HS-27A (cell line): ENCODE results near the gene MKLN1.
"Not testable (repeated sequence)": the region's sequence is repeated elsewhere in the genome, so short reads cannot be mapped to it uniquely, and the experiment has no call there.

ENCODE experiments used
- DNase-seq: peaks from one replicate; pipeline ENCODE4 v3.0.0-alpha.2; 2012; ENCODE audit warnings: low read depth, missing footprints

MKLN1 gene

DNA sequence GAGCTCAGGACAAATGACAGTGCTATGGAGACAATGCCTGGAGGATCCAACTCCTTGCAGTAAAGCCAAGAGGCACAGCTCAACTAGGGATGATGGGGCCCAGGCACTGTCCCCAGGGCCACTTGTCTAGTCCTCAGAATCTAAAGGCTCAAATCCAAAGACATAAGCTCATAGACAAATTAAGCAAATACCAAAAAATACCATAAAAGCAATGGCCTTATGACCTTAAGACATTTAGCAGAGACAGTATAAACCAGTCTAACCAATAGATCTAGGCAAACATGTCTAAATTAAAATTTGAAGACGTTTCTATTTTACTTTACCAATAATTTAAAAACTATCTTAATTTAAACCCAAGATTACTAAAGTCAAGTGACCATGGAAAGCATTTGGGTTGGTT lies 14.8 kb upstream of the MKLN1 start:
- no peak for DNase-seq

DNA sequence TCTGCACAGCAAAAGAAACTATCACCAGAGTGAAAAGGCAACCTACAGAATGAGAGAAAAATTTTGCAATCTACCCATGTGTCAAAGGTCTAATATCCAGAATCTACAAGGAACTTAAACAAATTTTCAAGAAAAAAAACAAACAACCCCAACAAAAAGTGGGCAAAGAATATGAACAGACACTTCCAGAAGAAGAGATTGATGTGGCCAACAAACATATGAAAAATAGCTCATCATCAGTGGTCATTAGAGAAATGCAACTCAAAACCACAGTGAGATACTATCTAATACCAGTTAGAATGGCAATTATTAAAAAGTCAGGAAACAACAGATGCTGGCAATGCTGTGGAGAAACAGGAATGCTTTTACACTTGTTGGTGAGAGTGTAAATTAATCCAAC lies 7.1 kb upstream of the MKLN1 start:
- DNase-seq = no peak

DNA sequence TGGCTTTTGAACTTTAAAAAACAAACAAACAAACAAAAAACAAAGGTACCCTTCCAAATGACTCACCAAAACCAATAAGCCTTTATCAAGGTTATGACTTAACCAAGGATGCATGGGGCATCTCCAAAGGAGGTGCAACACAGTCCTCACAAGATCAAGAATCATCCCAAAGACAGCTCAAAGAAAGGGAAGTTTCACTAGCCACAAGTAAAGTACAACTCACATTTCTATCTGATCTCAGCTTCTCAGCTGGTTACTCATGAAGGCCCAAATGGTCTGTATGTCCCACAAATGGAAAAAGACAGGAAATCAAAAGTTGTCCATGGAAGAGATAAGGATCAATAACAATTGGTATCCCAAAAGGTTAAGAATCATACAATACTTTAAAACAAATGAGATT lies 6.0 kb upstream of the MKLN1 start:
- DNase-seq = no peak

DNA sequence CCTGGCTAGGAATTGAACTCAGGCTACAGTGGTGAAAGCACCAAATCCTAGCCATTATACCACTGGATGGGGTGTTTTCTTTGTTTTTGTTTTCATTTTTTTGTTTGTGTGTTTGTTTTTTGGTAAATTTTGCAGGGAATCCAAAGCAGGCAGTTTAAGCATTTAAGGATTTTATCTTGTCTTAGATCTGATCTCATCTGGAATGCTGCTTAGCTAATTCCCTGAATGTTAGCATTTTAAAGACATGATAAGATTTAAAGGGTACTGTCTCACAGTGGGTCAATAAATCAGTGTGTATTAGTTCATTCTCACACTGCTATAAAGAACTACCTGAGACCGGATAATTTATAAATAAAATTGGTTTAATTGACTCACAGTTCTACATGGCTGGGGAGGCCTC lies 5.6 kb upstream of the MKLN1 start:
- DNase-seq = no peak

DNA sequence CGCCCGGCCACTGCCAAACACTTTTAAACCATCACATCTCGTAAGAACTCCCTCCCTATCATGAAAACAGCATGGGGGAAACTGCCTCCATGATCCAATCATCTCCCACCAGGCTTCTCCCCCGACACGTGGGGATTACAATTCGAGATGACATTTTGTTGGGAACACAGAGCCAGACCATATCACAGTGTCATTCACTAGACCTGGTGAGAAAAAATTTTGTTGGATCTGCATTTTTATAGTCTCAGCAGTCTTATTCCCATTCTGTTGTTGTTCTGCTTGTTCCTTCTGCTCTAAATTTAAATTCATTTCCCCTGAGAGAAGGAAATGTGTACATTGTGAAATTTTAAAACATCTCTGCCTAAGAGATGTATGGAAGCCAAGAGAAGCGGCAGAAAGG lies 4.8 kb upstream of the MKLN1 start:
- no peak for DNase-seq

DNA sequence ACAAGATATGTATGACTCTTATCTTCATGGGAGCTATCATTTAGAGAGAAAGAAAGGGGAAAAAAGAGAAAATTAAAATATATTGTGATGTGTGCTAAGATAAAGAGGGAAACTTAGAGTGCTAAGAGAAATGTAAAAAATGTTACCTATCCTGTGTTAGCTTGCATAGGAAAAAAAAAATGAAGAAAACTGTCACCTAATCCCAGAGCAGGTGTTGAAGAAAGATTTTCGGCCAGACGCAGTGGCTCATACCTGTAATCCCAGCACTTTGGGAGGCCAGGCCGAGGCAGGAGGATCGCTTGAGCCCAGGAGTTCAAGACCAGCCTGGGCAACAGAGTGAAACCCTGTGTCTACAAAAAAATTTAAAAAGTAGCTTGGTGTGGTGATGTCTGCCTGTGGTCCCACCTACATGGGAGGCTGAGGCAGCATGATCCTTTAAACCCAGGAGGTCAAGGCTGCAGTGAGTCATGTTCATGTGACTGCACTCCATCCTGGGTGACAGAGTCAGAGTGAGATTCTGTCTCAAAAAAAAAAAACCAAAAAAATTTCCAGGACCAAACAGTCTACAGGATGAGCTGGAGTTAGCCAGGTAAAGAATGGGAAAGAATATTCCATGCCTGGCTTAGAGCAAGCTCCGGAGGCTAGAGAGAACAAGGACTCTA lies 2.4 kb upstream of the MKLN1 start:
- no peak for DNase-seq

DNA sequence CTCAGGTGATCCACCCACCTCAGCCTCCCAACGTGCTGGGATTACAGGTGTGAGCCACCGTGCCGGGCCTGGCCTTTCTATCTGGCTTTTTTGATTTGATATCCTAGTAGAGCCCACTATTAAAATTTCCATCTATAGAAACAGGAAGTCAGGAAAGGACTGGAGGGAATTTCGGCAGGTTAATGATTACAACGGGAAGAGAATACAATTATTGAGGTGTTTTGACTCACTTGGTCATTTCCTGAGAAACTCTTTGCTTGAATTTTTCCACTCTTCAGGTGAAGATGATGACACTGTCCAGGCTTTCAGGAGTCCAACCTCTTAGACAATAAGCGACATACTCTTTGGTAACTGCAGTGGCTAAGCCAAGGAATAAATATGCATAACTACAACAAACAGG lies 1.1 kb upstream of the MKLN1 start:
- no peak for DNase-seq

DNA sequence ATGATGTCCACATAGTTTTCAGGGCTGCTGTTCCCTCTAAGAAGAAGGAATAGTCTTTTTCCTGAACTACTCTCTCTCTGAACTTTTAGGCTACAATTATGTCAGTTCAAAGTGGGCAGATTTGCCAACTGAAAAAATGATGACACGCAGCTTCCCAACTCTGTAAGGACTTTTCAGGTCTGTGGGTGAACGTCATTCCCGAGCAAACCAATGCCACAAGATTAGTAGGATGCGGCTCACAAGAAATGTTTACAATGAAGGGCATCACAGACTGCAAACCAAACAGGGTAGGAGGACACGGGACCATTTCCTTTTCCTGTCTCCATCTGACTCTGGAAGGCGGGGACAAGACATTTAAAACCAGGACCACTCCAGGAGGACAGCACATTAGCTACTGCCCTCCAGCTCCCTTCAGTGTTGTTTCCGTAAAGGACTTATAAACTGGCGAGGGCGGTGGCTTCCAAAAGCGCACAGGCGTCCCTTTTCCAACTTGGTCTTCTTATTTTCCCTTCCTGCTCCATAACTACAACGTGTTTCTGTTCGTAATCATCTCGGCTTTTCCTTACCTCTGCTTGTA lies 539 bp upstream of the MKLN1 start:
- DNase-seq = no peak

DNA sequence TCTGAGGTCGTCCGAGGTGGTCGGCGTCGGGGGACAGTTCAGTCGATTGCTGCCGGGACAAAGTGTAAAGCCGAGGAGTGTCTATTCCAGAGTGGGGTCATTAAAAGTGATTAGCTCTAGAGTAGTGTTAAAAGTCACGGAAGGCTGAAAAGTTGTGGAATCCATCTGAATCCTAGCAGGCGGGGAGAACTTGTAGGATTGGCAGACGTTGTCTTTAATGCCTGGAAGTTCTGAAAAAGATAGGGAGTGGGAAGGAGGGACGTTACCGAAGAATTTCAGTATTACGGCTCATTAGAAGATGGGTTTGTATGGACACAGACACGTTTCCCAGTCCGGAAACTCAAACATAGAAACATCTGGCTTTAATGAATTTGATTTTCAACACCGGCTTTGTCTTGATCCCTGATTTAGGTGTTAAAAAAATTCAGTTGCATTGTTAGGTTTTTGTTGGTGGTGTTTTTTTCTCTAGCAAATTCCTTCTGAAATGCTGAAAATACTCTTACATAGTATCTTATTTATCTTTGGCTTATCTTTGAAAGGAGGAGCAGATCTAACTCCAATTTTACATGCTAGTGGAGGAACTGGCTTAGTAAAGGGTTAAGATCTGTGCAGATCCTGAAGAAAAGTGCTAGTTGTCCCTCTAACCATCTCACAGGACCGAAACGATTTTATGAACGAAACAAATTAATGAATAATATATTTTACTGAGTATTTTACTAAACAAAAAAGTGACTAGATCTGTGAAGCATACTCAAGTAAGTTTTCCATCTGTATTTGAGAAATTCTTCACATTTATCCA lies 900 bp downstream of the MKLN1 start:
- no peak for DNase-seq

DNA sequence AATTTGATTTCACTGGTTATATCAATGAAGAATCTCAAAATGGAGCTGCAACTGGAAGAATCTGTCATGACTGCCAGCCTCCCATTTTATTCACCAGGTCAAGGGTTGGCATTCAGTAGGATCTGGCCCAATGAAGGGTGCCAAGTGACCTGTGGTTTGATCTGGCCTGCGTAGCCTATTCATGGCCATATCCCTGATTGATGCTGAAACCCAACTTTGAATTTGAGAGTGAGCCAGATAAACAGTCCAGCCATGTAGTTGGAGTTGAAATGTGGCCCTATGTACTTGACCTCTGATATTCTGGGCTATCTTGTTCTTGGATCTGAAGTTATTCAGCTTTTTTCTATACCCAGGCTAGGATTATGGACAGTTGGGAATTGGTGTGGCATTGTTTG lies 1.5 kb downstream of the MKLN1 start:
- DNase-seq = no peak

DNA sequence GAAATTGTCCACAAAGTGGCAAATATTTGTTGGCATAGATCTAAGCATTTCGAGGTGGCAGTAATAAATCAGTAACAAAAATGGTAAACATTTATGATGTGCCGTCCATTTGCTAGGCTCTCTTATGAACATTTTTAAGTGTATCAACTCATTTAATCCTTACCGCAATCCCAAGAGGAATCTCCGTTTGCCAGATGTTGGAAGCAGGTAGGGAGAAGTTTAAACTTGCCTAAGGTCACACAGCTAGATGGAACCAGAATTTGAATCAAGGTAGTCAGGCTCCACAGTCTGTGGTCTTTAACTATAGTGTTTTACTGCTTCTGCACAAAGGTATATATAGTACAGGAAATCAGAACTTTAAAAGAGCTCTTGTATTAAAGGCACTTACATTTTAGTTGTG lies 2.6 kb downstream of the MKLN1 start:
- DNase-seq = no peak

DNA sequence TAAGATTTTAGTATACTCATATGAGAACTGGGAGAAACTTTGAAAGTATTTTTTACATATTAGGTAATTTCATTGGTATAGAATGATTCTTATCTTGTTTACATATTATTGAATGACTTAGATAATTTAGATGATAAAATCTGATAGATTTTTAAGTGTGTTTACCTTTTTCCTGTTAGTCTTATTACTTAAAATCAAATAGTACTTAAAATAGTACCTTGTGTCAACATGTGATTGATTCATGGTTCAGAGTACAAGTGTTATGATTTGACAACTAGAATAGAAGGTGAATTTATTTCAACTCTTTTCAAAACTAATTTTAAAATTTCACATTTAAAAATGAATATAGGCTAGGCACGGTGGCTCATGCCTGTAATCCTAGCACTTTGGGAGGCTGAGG lies 4.1 kb downstream of the MKLN1 start:
- DNase-seq = no peak

DNA sequence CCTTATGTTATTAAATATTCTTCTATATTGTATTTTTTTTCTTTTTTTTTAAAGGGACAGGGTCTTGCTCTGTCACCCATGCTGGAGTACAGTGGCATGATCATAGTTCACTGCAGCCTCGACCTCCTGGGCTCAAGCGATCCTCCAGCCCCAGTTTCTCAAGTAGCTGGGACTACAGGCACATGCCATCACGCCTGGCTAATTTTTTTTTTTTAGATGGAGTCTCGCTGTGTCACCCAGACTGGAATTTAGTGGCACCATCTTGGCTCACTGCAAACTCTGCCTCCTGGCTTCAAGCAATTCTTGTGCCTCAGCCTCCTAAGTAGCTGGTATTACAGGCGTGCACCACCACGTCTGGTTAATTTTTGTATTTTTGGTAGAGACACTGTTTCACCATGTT lies 5.1 kb downstream of the MKLN1 start:
- DNase-seq = not testable (repeated sequence)

DNA sequence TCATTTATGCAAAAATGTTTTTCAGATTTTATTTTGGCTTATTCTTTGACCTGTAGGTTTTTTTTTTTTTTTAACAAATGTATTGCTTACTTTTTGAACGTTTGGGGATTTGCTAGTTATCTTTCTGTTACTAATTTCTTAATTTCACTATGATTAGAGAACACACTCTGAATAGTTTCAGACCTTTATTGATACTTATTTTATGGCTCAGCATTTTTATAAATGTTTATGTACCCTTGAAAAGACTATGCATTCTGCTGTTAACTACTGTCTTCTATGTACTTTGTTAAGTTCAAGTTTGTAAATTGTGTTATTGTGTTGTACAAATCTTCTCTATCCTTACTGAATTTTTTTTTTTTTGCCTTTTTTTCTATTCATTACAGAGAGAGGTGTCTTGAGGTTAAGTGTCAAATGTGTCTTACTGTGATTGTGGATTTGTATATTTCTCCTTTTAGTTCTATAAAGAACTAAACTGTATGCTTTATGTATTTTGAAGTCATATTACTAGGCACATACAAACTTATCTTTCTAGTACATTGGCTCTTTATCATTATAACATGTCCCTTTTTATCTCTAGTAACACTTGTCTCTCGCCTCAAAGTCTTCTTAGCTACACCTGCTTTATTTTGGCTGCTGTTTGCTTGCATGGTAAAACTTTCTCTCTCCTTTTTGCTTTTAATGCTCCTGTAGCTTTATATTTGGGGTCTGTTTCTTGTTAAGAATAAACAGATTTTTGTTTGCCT lies 8.1 kb downstream of the MKLN1 start:
- no peak for DNase-seq

DNA sequence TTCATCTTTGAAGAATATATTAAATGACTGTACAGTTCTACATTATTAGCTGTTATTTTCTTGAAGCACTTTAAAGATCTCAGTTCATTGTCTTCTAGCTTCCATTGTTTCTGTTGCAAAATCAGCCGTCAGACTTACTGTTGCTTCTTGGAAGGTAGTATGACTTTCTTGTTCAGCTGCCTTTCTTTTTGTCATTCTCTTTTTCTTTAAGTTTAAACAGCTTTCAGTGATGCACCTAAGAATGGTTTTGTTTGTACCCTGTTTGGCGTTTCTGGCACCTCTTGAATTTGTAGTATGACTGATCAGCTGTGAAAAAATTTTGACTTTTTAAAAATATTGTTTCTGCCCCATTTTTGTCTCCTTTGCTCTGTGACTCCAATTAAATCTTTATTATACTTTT lies 9.3 kb downstream of the MKLN1 start:
- DNase-seq = no peak

DNA sequence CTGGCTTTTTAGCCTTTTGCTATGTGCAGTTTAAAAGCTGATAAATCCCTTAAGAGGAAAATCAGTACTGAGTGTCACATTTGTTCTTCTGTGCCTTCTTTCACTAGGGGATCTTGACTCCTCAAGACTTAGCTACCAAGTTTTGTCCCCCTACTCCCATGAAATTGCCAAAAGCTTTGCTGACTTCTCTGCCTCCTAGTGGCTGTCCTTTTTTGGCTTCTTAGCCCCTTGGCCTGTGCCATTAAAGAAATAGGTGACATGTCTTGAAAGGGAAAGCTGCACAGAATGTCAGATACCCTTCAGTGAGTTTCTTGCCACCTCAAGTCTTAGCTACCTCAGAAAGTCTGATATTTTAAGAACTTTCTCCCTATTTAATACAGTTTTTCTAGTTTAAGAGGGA lies 10.5 kb downstream of the MKLN1 start:
- DNase-seq = no peak

DNA sequence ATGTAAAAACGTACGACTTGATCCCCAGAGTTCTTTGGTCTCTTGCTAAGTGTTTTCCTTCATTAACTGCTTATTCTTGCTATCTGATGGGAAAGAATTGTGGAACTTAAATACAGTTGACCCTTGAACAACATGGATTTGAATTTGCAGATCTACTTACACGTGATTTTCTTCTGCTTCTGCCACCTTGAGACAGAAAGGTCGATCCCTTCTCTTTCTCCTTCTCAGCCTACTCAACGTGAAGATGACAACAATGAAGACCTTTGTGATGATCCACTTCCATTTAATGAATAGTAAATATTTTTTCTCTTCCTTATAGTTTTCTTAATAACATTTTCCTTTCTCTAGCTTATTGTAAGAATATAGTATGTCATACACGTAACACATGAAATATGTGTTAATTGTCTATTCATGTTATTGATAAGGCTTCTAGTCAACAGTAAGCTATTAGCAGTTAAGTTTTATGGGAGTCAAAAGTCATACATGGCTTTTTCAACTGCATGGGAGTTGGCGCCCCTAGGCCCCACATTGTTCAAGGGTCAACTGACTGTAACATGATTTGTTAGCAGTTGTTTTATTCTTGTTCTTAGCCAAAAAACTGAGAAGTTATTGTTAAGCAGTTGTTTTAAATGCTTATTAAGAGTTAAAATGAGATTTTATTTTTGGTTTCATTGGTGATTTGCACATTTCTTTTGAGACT lies 11.2 kb downstream of the MKLN1 start:
- DNase-seq = no peak

DNA sequence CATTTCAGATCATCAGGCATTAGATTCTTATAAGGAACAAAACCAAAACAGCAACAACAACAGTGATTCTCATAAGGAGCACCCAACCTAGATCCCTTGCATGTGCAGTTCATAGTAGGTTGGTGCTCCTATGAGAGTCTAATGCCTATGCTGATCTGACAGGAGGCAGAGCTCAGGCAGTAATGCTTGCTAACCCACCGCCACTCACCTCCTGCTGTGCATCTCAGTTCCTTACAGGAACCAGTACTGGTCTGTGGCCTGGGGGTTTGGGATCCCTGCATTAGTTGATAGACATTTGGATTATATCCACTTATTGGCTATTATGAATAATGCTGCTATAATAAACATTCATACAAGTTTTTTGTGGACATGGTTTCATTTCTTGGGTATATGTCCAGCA lies 14.0 kb downstream of the MKLN1 start:
- no peak for DNase-seq

DNA sequence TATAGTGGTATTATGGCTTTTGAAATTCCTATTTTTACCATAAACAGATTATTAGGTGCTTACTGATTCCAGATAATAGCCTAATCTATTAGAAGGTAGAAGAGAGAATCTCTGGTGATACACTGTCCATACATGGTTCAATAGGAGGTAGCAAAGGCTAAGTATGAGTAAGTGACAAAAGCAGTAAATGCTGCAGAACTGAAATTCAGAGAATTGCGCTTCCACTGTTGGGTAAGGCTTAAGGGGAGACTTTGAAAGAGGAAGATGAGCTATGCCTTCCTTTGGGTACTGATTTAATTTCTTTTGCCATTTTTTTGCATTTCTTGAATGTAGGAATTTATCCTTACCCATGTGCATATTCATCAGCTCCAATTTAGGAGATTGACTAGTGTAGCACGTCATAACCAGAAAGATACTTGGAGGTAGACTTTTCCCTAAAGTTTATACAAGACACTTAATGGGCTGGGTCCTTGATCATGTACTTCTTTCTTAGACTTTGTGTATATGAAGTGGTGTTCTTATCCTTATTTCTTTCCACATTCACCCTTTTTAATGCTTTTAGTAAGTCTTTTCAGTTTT lies 15.3 kb downstream of the MKLN1 start:
- DNase-seq = no peak

DNA sequence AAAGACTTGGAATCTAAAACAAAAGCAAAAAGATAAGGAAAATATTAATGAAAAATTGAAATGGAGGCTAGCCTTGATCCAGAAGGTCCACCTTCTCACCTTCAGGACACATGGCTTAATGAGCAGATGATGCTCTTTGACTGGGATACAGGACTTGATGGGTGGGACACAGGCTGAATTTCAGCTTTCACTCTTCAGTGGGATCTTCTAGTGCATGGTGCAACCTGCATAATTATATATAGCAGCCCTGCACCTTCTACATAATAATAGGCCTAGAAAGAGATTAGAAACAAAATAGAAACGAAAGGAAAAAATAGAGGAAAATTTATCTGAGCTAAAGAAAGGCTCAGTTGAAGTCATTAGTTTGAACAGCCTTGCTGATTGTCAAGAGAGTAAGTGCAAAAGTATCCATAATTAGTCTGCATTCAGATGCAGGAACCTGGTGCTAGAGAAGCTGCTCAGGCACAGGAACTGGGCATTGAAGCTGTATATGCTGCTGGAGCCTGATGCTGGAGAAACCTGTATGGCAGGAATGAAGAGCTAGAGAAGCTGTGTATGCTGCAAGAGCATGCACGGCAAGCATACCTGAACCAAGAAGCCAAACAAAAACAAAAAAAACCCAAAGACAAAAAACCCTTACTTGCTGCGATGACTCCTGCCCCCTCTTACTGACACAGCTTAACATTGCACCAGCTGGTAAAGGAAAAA lies 19.4 kb downstream of the MKLN1 start:
- DNase-seq = no peak

DNA sequence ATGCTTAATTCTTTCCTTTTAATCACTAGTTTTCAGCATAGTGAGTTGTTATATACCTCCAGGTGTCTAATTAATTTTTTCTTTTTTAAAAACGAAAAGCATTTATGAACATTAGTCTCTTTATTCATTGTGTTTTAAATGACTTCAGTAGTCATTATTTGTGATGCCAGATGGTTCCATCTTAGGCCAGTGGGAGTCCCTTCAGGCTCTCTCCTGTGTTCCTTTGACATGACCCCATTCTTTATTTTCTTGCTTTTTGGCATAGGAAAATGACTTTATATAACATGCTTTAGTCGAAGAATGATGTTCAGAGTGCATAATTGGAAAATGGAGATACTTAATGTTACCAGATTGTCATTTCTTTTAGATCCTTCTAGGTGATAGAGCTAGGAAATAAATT lies 24.4 kb downstream of the MKLN1 start:
- no peak for DNase-seq
